Stimulated activated CD8-positive, alpha-beta memory T cell treated with anti-CD3 and anti-CD28 coated beads, Interleukin-12 subunit alpha, Interleukin-12 subunit beta, amount 100 ng/mL, for 24 hours (primary cell): ENCODE data around the gene ZNF22.

ENCODE experiments used
- DNase-seq: peaks from one replicate; pipeline ENCODE4 v3.0.0-alpha.2; 2020; ENCODE audit errors: extremely low read depth

Gene ZNF22

DNA sequence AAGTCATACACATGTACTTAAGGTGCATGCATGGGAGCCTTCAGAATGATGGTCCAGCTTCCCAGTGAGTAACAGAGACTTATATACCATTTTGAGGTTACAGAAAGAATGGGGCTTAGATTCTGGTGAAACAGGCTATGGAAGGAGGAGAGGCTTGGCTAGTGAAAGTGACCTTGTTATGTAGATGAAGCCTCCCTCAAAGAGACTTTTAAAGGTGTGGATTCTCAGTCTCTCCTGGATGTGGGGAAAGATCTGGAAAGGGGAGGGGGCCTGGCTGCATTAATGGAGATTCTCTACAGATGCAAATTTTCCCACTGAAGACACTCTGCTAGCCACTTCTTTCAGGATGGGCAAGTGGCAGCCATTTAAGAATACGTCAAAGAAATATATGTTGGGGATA, 35.6 kb upstream of the ZNF22 start:
- DNase-seq: no peak

DNA sequence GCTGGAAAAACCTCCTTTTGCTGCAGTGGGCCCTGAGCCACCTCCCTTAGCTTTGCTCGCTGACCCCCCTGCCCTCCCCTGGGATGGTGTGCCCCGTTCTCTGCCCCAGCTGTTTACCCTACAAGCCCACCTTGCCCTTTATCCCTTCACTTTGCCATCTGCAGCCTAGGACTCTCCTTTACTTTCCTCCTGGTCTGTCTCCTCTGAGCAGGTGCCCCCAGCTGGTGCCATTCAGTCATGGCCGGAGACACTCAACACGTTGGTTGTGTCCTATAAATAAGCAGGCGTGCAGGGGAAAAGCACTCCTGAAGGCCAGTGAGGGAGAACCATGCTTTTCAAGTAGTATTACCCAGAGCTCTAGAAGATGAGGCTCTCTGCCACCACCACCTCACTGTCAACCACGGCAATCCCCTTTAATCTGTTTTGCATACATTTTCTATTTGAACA, 35.0 kb upstream of the ZNF22 start:
- no peak for DNase-seq

DNA sequence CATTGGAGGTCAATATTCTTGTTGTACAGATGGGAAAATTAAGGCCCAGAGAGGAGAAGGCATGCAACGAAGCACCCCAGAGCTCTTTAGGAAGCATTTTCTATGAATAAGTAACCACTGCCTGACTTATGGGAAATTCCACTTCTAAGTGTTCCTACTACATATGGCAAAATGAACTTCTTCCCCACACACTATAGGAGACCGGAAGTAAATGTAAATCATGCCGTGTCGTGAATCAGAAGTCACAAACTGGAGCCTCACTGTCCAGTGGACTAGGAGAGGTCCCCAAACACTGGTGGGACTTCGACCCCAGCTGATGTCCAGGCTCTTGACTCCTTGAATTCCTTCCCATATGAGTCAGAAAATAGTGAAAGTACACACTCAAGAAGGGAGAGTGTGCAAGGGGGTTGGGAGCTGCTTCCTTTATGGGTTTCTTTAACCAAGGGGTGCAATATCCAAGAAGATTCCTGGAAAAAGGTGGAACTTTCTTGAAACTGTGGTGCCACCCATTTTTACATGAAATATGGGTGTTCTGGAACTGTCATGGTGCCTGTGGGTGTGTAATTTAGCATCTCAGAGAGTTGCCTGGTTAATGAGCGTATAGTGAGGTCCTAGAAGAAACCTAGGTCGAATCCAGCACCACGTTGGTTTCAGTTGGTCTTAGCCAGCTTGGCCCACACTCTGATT, 34.5 kb upstream of the ZNF22 start:
- no peak for DNase-seq

DNA sequence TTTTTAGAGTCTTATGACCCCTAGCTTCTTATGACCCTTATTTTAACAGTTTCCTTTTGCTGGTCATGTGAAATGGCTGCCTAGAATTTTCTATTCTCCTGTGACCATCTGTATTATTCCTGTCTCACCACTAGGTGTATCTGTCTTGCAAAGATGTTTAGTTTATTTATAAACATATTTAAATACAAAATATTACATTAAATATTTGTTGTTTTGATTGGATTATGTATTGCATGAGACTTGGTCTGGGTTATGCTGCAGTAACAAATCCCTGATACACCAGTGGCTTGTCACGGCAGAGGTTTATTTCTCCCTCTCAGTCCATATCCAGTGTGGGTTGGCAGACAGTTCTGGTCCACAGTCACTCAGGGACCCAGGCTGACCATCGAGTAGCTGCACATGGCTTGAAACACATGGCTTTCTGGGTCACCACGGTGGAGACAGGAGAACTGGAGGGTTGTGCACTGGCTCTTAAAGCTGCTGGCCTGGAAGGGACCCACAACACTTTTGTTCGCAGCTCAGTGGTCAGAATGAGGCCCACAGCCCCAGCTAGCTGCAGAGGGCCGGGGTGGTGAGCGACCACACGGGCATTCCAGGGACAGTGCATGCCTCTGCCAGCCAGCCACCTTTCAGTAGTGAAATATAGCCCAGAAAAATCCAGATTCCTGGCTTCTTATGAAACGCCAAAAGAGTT, 33.8 kb upstream of the ZNF22 start:
- no peak for DNase-seq

DNA sequence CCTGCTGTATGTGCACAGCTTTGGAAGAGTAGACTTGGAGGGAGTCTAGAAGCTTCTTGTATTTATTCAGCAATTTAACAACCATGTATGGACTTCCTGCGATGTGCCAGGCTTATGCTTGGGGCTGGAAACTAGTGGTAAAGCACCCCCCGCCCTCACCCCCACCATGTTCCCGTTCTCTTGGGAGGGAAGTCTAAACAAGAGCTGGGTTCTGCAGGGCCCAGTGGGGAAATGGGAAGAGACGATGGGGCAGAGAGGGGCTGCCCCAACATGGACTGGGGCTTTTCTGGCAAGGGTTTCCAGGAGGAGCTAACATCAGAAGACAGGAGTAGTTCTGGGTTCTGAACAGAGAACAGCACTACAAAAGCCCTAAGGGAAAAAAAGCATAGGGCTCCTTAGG, 33.1 kb upstream of the ZNF22 start:
- DNase-seq: no peak

DNA sequence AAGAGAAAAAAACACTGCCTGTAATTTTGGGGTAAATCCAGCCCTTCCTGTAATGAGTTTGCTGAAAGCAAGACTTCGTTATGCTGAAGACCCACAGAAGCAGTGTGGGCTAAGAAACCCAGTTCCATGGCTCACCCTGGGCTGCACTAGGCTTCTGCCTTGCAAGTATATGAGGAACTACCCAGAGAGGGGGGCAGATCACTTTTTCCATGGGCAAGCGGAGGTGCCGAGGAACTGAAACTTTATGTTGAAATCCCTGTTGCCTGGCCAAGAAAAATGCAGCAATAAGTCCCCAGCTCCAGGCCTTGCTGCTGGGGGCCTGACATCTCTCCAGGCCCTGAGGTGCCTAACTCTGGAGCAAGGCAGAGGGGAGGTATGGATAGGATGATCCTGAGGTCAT, 32.6 kb upstream of the ZNF22 start:
- no peak for DNase-seq

DNA sequence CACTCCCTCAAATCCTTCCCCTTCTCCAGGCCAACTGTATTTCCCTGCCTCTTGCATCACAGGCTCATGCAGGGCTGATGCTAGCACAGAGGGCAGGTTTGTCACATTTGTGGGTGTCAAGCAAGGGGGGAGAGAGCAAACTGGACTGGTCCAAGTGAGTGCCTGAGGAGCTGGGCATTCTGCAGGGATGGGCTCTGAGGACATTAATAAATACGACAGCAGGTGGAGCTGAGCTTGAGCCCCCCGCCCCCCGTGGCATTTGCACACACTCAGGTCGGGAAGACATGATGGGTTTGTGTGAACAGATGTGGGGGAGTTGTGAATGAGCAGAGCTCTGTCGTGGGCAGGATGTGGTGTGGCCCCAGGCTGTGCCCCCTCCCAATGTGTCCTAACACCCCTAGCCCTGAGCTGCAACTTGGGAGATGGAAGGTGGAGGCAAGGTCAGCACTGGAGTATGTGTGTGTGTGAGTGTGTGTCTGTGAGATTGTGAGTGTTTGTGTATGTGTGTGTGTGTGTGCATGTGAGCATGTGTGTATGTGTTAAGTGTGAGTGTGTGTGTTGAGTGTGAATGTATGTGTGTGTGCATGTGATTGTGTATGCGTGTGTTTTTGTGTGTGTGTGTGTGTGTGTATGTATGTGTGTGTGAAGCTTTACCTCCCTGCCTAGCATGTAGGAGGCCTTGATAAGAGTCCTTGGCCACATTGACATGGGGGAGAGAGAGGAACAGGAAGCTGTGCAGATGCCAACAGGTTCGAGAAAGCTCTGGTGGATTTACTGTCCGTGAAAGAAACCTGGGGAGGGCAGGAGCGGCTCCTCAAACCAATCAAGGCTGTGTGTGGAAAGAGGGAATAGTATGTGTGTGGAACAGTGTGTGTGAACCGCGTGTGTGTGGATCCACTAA, 32.0 kb upstream of the ZNF22 start:
- no peak for DNase-seq

DNA sequence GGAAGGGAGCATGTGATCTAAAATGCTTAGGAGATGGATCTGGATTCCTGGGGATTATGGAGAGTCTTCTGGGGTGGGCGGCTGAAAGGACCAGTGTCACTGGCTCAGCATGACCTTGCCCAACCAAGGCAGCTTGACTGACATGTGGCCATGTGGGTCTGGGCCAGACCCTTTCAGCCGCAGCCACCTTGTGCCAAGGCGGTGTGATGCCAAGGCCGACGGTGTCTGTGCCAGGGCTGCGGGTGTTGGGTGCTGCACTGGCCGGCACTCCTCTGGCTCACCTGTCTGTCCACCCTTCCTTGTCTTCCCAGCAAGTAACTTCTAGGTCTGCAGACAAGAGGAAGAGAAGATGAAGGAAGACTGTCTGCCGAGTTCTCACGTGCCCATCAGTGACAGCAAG, 30.9 kb upstream of the ZNF22 start:
- no peak for DNase-seq

DNA sequence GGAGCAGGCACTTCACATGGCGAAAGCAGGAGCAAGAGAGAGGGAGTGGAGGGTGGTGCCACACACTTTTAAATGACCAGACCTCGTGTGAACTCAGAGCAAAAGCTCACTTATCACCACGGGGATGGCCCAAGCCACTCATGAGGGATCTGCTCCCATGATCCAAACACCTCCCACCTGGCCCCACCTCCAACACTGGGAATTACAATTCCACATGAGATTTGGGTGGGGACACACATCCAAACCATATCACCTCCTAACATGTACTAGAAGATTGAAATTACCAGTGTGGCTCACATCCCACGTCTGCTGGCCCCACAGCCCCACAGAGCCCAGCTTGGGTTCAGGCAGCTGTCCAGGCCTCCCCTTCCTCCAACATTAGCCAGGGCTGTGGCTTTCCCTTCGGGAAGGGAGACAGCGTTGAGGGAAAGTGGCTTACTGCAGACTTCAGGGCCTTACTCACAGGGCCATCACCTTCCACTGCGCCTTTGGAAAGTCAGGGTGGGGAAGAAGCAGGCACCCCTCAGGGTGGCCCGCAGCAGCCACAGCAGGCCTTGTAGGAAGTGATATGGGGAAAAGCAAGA, 29.8 kb upstream of the ZNF22 start:
- DNase-seq: no peak

DNA sequence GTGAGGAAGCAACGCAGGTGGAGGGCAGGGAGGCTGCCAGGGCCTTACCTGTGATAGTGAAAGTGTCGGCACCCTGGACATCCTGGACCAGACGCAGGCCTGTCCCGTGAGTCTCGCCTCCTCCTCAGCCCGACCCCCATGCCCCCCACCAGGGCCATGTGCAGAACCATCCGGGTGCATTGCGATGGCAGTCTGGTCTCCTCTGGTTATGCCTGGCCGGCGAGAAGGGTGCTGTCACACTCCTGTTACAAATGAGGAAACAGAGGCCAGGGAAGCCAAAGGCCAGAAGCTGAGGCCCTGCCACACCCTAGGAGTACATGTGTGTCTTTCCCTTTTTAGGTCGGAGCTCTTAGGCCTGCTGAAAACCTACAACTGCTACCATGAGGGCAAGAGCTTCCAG, 29.3 kb upstream of the ZNF22 start:
- no peak for DNase-seq

DNA sequence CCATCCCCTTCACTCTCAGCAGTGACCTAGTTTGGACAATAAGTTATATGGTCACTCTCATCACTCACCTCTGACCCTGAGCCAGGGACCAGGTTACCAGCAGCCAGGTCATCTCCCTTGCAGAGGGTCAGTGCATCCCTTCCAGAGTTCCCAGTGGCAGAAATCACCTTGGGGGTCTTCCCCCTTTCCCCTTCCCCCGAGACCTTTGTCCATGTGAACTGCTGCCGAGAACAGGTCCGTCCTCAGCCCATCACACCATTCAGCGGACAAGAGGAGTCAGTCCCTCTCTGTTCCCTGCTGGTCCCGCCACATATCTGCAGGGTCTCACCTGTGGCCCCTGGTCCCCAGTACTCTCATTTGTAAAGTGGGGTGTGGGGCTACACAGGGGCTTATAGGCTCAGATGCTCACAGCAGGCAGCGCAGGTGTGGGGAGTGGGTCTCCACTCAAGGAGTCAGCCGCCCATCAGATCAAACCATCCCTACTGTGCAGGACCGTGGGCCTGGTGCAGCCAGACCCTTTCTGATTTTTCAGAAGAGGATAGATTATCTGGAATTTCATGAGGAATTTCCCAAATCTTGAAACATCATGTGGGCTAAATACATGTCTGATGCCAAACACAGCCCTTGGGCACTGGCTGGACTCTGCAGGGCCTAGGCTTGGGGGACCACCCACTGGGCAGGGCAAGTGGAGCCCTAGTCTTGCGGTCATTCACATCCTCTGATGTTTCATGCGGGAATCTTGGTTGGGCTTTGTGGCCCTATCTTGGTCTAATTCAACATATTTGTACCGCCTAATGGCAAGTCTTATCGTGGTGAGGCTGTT, 28.6 kb upstream of the ZNF22 start:
- DNase-seq: no peak

DNA sequence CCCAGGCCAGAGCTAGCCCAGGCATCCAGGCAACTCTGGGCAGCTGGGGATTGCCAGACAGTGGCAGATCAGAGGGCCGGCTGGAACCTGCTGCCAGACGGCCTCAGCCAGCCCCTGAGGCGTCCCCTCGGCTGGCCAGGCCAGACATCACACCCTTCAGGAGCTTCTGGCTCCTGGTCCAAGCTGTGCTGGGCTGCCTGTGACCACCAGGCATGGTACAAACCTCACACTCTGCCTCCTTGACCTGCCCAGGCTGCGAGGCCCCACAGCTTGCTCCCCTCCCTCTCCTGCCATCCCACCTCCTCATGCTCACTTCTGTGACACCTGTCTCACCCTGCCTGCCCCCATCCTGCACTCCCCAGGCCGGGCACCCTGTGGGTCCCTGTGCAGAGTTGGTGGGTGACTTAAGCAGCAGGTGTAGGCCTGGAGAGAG, 27.8 kb upstream of the ZNF22 start:
- DNase-seq: no peak

DNA sequence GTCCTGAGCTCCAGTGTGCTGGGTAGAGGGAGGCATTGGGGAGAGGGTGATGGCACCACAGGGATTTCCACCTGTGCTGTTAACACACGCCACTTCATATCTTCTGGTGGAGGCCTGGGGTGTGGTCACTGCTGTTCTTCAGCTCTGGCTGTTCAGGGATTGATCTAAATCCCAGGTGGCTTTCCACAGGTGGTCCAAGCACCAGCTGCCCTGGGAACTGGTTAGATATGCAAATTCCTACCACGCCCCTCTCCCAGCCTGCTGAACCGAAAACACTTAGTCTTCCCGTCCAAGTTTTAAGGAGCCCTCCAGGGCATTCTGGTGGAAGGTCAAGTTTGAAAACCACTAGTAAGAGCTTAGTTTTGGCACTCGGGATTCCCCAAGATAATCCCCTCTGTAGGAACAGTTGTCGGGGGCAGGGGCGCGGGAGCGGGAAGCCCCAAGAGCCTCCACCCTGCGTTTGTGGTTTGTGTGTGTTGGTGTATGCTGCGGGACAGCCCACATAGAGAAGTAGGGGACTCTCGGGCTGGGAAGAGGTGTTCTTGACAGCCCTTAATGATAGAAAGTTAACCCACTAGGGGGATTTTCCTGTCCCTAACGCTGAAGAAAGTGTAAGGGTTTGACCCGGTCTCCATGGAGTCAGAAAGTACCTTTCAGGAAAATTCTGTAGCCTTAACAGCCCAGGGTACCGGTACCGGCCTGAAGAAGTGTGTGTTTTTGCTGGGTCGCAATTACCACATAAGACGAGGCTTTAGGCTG, 27.2 kb upstream of the ZNF22 start:
- no peak for DNase-seq

DNA sequence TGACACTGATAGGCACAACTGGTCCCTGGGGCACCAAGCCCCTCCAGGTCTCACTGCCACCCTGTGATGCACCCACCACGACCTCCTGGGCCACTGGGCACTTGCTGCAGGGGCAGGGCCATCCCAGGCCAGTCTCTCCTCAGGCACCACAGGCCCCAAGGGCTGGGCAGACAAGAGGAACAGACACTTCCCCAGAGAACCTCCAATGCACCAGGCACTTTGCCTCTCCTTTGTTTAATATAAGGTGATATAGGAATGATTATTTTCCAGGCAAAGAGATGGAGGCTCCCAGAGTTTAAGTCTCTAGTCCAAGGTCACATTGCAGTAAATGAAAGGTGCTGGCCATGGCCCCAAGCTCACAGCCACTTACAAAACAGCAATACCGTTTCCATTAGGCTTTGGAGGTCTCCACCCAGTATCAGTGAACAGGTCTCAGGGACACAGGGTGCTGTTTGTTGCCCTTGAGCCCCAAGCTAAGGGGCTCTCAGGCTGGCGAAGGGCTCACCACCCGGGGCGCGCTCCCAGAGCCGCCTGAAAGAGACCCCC, 26.6 kb upstream of the ZNF22 start:
- DNase-seq: no peak

DNA sequence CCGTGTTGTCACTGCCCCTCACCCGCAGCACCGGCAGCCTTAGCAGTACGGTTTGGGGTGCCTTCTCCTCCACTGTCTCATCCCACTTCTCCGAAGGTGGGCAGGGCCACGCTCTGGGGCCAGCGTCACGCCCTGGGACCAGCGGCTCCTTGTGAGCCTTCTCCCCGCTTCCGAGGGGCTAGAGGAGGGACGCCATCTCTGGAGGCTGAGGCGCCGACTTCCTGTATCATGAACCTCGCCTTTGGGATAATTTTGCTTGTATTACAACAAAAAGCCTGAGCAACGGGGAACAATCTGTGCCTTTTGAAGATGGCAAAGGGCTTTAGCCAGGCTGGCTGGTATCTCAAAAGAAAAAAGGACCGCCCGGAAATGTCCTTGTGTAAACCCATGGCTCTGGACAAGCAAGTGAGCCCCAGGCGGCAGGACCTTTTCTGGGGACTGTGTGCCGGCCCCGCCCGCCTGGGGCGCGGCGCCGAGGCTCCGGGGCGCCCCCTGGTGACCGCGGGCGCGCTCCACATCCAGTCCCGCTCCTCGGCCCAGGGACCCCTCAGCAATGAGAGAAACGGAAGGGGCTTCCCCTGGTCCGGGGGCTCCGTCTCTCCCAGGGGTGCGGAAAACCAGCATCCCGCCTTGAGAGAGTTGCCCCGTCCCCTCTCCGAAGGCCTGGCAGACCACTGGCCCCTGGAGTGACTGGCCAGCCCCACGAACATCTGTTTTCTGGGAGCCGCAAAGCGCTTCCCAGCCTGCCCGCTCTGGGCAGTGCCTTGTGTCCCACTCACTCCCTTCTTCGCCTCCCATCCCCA, 25.9 kb upstream of the ZNF22 start:
- DNase-seq: no peak

DNA sequence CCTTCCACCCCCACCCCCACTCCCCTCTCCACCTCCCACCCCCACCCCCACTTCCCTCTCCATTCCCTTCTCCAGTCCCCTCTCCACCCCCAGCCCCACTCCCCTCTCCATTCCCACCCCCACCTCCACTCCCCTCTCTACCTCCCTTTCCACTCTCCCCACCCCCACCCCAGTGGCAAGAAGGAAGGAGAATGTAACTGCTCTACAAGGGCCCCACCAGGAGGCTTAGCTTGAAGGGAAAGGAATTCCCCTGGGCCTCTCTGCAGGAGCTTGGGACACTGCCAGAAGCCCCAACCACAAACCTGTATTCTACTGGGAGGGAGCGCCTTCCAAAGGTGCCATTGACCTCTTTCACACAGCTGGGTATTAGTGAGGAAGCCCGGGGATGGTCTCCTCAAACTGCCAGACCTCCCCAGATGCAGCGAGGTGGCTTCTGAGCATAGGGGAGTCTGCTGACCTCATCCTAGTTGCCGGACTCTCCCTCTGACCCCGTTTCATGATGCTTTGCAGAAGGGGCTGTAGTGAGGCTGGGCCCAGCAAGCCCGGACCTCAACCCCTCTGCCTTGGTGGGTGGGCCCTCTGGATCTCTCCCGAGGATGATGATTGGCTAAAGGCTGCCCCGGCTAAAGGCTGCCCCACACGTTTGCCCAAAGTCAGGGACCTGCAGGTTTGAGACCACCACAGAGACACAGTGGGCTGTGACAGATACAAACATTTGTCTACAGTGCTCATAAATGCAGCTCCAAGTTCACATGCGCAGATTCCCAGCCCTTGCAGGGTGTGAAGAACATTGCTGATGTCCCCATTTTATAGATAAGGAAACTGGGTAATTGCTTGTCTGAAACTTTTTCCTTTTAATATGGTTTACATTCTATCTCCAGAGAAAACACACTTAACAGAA, 25.0 kb upstream of the ZNF22 start:
- no peak for DNase-seq

DNA sequence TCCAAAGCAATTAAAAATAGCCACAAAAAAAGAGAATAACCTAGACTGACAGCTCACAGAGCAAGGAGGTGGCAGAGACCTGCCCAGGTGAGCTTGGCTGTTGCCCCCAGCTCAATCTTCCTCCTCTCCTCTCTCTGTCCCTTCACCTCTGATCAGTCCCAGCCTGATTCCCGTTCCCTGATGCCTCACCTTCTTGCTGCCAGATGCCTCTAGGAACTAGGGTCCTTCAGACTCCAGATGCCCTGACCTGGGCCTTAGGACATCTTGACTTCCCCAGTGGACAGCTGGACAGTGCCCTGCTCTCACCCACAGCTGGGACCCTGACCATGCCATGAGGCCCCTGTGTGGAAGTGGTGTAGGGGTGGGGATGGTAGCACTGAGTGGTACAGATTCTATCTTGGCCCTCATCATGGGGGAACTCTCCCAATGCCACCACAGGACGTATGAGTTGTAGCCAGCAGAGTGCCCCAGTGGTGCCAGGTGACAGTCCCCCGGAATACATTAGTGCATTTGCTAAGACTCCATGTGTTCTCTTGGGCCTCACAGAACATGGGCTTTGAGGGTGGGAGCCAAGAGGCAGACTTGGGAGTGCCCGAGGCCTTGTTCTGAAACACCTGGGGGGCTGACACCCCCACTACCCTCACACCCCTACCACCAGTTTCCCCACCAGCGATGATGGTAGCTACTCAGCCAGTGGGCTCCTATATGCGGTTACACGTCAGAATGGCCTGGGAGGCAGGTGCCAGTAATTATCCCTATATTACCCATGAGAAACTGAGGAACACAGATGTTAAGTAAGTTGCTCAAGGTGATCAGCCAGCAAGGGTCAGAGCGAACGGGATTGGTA, 24.1 kb upstream of the ZNF22 start:
- DNase-seq: no peak
